HCT116 (cell line): ENCODE measurements around the gene SCFD2.

Experiments
- ATF3 ChIP-seq: IDR thresholded peaks from 2 replicates; pipeline ENCODE4 v1.6.1; 2012
- CBX3 ChIP-seq: IDR thresholded peaks from 2 replicates; pipeline ENCODE4 v1.6.1; 2012; ENCODE audit warnings: low read depth
- CEBPB ChIP-seq: IDR thresholded peaks from 2 replicates; pipeline ENCODE4 v1.6.1; 2012; ENCODE audit warnings: low read depth
- POLR2A ChIP-seq: IDR thresholded peaks from 2 replicates; pipeline ENCODE4 v1.7.0; 2011; ENCODE audit warnings: borderline replicate concordance; ENCODE audit not compliant: insufficient read depth, insufficient read length; ENCODE audit errors: extremely low read depth
- POLR2AphosphoS5 ChIP-seq: IDR thresholded peaks from 2 replicates; pipeline ENCODE4 v1.6.1; 2011; ENCODE audit warnings: mild to moderate bottlenecking, low read depth, low read length, moderate library complexity
- RAD21 ChIP-seq: IDR thresholded peaks from 2 replicates; pipeline ENCODE4 v1.6.1; 2012; ENCODE audit warnings: low read depth, mild to moderate bottlenecking
- REST ChIP-seq: IDR thresholded peaks from 2 replicates; pipeline ENCODE4 v1.6.1; 2012; ENCODE audit warnings: low read depth
- YY1 ChIP-seq: IDR thresholded peaks from 2 replicates; pipeline ENCODE4 v1.6.1; 2011; ENCODE audit warnings: low read length, low read depth, moderate library complexity, mild to moderate bottlenecking; ENCODE audit not compliant: insufficient replicate concordance; ENCODE audit errors: extremely low read depth
- TF ChIP-seq, protein P1 (sequence below), 3 experiments: fragments of 200-600 bp in 1 of 3; sonication (generic) in 1 of 3; IDR thresholded peaks in 2 of 3; conservative IDR thresholded peaks in 1 of 3; 2 replicates each; pipeline ENCODE4 v1.5.1; 2012 to 2017; ENCODE audit warnings: low read depth in 2 of 3, low read length in 2 of 3, antibody characterized with exemption in 1 of 3, borderline replicate concordance in 1 of 3, control low read depth in 1 of 3, mild to moderate bottlenecking in 1 of 3, mixed read lengths in 1 of 3, mixed run types in 1 of 3, moderate library complexity in 1 of 3; ENCODE audit not compliant: insufficient read depth in 1 of 3

GRCh38 chr4:53037892-53038291, 328.0 kb downstream of the SCFD2 start:
- TF ChIP-seq POLR2AphosphoS5 (no peak), YY1 (no peak), CEBPB (no peak), CBX3 (no peak), REST (no peak), RAD21 (no peak), ATF3 (no peak), POLR2A (no peak)
- TF ChIP-seq, protein P1, sequence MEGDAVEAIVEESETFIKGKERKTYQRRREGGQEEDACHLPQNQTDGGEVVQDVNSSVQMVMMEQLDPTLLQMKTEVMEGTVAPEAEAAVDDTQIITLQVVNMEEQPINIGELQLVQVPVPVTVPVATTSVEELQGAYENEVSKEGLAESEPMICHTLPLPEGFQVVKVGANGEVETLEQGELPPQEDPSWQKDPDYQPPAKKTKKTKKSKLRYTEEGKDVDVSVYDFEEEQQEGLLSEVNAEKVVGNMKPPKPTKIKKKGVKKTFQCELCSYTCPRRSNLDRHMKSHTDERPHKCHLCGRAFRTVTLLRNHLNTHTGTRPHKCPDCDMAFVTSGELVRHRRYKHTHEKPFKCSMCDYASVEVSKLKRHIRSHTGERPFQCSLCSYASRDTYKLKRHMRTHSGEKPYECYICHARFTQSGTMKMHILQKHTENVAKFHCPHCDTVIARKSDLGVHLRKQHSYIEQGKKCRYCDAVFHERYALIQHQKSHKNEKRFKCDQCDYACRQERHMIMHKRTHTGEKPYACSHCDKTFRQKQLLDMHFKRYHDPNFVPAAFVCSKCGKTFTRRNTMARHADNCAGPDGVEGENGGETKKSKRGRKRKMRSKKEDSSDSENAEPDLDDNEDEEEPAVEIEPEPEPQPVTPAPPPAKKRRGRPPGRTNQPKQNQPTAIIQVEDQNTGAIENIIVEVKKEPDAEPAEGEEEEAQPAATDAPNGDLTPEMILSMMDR (IDR thresholded peaks at IDR 0.05 in 2 of 3, conservative IDR thresholded peaks at IDR 0.05 in 1 of 3; ENCODE audit: borderline replicate concordance in 1 of 3, insufficient read depth in 1 of 3, low read depth in 2 of 3, low read length in 2 of 3): no peak
